Transverse colon (tissue), 4 donors: ENCODE results near the gene ZSWIM1.

ENCODE experiments used
- CTCF ChIP-seq, 5 experiments: fragments of 200-600 bp in 3 of 5; fragments of 450-650 bp in 2 of 5; sonication (generic) in 3 of 5; IDR thresholded peaks; 1 replicate in 2 of 5; 2 replicates in 3 of 5; pipeline ENCODE4 v1.5.1; 2016 to 2017; ENCODE audit warnings: antibody characterized with exemption in 5 of 5, inconsistent platforms in 3 of 5, mild to moderate bottlenecking in 2 of 5, moderate library complexity in 1 of 5
- EP300 ChIP-seq: sonication (generic); formaldehyde crosslinking; IDR thresholded peaks from one replicate; pipeline ENCODE4 v1.6.1; 2017; ENCODE audit warnings: antibody characterized with exemption, low read depth
- POLR2A ChIP-seq: fragments of 450-650 bp; IDR thresholded peaks from one replicate; pipeline ENCODE4 v1.6.1; 2016; ENCODE audit warnings: antibody characterized with exemption, mild to moderate bottlenecking, moderate library complexity
- POLR2AphosphoS5 ChIP-seq, 3 donors: sonication (generic); formaldehyde crosslinking; IDR thresholded peaks; one replicate each; pipeline ENCODE4 v1.6.1; 2016; ENCODE audit warnings: antibody characterized with exemption in 3 of 3

- TF ChIP-seq CTCF (IDR thresholded peaks at IDR 0.05) = no peak
- TF ChIP-seq POLR2A = no peak
- TF ChIP-seq POLR2AphosphoS5 (IDR thresholded peaks at IDR 0.05) = no peak
- no peak for TF ChIP-seq EP300
Observed at GRCh38 chr20:45857882-45858216, 23.2 kb upstream of the ZSWIM1 start.
